Hematopoietic multipotent progenitor cell treated with erythropoietin and hydrocortisone succinate and interleukin-3 and kit ligand, for 4 days (in vitro differentiated cells): ENCODE results near the gene TBC1D7.
A peak's percentile ranks its signal among the peaks of the same experiment; 100 is the strongest.

ENCODE experiments used
- DNase-seq: peaks from one replicate; pipeline ENCODE4 v3.0.0-alpha.2; 2015

TBC1D7 gene

GRCh38 chr6:13290335-13290734, 38.0 kb downstream of the TBC1D7 start:
- DNase-seq: peak; percentile 85

DNA sequence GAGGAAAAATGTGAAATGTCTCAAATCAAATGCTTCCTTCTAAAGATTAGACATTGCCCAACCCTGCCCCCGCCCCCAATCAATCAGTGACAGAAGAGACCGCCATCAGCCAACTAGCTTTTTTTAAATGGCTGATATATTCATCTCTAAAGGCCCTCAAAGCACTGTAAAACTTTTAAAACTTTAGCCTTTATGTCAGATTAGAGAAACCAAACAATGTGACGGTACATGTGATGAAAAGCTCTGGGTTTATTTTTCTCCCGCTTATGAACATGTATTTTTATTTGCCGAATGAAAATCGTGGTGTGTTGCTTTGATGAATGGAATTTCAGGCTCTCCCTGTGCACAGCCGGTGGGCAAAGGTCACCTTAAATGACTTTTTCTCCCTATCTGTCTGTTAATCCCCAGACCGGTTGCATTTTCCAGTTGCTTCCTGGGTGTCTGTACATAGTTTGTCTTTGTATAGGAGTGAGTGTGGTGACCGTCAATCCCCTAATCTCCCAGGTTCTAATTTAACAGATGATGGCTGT, 38.5 kb downstream of the TBC1D7 start:
- DNase-seq: no peak

- no peak for DNase-seq
Measured at GRCh38 chr6:13288969-13289391, 39.4 kb downstream of the TBC1D7 start.

GRCh38 chr6:13288481-13288880, 39.9 kb downstream of the TBC1D7 start:
- no peak for DNase-seq

DNA sequence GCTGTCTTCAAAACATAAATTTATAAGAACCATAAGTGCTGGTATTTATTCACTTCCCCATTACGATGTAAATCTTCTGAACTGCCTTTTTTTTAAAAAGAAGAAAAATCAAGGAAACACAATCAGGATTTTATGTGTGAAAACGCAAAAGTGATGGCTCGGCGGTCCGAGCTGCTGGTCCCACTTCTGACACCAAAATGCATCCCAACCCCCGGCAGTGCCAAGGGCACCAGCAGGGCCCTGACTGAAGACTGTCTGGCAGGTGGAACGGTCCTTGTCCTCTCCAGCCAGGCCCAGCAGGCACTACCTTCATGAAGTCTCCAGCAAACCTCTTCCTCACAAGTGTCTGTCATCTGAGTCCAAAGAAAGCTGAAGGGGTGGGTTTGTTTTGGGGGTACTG, 41.2 kb downstream of the TBC1D7 start:
- no peak for DNase-seq

GRCh38 chr6:13286181-13286580, 42.2 kb downstream of the TBC1D7 start:
- peak; percentile 60 for DNase-seq

GRCh38 chr6:13285705-13286104, 42.6 kb downstream of the TBC1D7 start:
- no peak for DNase-seq

DNA sequence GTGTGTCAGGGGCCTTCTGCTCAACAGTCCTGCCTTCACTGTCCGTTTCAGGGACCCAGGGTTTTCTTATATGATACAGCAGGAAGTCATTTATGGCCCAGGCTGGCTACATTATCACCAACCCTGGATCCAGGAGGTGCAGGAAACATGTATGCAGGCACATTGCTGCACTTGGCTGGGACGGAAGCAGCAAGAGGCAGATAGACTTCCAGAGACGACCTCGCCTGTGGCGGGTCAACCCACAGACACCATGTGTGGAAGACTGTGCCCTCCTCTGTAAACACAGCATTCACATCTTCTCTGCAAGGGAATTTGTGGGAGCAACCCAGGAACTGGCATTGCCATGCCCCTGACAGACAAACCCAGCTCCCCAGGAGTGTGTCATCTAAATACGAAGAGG, 43.7 kb downstream of the TBC1D7 start:
- DNase-seq: peak; percentile 51

DNA sequence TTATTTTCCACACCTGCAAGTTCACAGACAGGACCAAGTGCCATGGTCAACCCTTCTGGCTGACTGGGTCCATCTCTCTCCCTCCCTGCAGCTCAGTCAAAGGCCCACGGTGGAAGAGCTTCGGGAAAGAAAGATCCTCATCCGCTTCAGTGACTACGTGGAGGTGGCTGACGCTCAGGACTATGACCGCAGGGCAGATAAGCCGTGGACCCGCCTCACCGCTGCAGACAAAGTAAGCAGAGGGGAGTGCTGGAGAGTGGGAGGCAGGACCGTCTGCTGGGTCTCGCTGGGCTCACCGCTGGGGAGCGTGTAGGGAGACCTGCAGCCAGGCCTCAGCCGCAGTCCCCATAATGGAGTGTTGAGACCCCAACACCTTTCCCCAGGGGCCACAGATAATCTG, 45.0 kb downstream of the TBC1D7 start:
- DNase-seq: no peak

- no peak for DNase-seq
Measured at GRCh38 chr6:13282393-13283069, 45.8 kb downstream of the TBC1D7 start.

GRCh38 chr6:13281686-13282085, 46.7 kb downstream of the TBC1D7 start:
- DNase-seq: no peak

DNA sequence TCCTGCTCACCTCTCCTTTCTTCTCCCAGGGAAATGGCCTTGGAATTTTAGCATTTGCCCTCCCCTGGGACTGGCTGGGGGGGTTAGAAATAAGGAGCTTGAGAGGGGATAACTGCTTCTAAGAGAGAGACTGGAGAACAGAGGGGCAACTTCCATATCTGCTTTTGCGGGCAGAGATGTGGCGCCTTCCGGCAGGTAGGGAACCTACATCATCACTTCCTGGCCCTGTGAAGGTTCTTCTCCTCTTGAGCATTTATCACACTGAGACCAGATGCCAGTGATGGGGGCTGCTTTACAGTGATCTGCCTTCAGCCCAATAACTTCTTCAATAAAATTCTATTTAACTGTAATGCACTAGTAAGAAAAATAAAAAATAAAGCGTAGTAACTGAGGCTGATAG, 48.1 kb downstream of the TBC1D7 start:
- peak; percentile 54 for DNase-seq

DNA sequence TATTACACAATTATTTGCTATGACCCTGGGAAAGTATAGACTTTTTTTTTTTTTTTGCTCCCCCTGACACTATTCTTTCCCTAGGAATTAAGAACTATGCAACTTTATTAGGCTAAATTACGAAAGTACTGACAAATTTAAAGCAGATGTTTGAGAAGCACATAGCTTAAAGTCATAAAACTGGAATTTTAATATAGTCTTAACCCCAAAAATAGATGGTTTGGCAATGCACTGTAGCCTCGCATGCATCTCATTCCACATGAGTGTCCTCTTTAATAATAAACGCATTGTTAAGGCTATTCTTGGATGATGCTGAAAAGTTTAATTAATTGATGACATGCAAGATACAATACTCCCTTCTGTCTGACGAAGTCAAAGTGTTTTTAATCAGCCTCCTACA, 49.3 kb downstream of the TBC1D7 start:
- DNase-seq: no peak

DNA sequence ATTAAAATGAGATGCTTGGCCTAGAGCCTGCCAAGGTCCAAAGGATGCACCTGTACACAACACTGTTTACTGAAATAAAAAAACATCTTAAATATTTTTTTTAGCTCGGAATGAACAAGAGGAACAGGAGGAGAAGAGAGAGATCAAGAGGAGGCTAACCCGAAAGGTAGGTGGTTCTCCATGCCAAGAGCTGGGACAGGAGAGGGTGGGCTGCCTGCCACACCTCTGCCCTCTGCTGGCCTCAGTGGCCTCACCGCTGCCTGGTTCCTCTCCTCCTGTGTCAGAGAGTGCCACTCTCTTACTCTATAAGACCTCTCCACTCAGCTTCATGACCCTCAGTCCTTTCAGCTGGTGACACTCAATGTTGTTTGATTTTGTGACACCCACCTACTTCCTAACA, 50.2 kb downstream of the TBC1D7 start:
- peak; percentile 69 for DNase-seq

DNA sequence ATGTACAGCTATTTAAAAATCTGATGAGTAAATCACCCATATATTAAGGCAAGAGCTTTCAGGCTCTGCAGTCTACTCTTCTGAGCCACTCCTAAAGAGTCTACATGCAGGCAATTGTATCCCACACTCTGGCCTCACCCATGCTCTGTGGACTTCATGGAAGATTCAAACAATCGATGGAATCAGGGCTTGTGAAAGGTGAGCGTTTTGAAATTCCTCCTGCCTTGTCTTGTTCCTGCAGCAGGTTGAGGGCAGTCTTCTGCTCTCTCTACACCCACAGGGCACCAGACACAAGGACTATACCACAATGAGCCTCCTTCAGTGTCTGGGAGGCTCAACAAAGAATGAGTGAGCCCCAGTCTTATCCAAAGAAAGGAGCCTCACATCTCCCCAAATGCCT, 51.1 kb downstream of the TBC1D7 start:
- DNase-seq: no peak

- no peak for DNase-seq
Measured at GRCh38 chr6:13275435-13275989, 52.8 kb downstream of the TBC1D7 start.

DNA sequence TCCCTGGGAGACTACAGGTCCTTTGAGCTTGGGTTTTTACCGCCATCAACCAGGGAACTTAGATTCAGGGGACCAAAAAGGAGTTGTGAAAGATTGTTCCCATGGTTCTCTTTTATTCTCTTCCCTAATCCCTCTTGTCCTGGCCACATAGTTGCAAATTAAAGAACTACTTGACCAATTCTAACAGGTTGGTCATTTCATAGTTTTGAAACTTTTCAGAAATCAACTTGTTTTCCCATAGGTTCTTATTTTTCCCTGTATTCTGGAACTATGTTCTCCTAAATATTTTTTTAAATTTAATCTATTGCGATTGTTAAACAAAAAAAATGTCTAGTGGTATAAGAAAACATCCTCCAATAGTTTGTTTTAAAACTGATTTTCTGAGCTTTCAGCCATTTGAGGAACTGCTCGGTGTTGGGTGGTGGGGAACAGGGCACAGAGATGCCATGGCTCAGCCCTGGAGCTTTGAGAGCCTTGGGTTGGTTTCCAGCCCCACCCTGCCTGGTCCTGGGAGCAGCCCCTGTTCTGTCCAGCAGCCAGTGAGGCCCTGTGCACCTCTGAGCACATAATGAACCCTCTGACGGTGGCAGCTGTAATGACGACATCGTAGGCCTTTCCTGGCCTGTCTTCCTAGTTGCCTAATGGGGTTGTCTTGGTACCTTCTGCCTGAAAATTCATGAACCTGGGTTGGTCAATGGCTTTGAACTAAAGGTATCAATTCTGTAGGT, 53.5 kb downstream of the TBC1D7 start:
- DNase-seq: peak; percentile 48

DNA sequence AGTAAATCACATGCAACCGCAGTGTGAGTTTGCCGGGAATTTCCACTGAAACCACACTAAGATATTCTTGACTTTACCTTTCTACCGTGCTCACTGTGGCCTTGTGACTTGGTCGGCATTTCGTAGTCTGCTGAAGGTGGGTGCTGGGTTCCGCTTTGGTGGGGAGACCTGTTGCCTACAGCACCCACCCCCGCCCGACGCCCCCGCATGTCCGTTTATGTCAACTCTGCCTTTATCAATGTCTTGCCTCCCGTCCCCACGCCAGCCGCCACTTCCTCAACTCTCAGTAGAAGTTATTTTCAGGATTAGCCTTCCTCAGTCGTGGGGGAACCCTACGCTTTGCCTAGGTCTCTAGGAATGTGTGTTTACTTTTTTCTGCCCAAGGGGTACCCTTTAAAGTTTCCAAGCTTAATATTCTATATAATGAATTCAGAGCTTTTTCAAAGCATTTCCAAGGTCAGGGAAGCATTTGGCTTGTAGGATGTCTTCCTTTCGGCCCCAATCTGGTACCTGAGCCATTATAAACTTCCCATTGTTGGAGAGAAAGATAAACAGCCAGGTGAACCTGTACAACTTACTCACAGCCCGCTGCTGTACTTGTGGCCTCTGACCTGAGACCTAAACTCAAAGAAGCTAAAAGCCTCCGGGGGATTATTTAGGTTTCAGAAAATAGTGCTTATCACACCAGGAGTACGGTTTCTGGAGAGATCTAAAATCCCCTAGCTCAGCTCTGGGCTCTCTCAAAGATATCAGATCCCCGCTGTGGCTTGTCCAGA, 54.2 kb downstream of the TBC1D7 start:
- peak; percentile 85 for DNase-seq

- DNase-seq: peak; percentile 74
Measured at GRCh38 chr6:13273202-13273930, 55.0 kb downstream of the TBC1D7 start.

- peak; percentile 88 for DNase-seq
Measured at GRCh38 chr6:13272131-13273046, 55.9 kb downstream of the TBC1D7 start.

DNA sequence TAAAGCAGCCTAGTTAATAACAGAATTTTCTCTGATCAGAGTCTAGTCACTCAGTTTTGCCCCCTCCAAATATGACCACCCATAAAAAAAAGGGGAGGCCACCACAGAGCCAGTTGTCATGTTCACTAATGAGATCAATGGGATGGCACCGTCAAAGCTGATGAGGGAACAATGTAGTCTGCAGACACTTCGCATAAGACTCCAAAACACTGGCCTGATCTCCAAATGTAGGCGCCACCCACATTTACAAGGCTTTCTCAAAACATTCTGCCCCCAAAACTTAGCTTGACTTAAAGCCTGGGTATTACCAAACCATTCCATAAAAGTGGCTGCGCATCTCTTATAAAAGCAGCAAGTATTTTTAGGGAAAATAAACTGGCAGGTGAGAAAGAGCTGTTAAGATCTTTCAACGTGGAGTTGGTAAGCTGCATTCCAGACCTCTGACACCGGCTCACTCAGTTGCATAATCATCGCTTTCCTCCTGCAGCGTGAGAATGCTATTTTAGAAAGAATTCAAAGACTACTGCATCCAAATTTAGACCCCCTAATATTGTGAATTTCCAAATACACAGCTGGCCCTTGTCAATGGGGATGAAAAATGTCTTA, 59.3 kb downstream of the TBC1D7 start:
- DNase-seq: no peak
